NCI-H460 (cell line): ENCODE data around the gene PIMREG. TPM values are rescaled to one million over a fixed set of nuclear protein-coding genes. Genes with fewer than 3 reads are reported as not detected.
"Not testable (repeated sequence)": the region's sequence is repeated elsewhere in the genome, so short reads cannot be mapped to it uniquely, and the experiment has no call there.

Experiments
- DNase-seq: peaks from one replicate; pipeline ENCODE4 v3.0.0-alpha.2; 2016; ENCODE audit warnings: low read depth; ENCODE audit errors: extremely low read depth
- total RNA-seq: library from RNA; depleted of rRNA; stranded (reverse); fragments of >200 nt; shearing (Covaris generic); gene quantifications from 2 replicates; pipeline ENCODE4 v1.2.3, GENCODE V29; 2014

Gene PIMREG
- total RNA-seq, 1 experiment from 2014 or later: 33.9 TPM

DNA sequence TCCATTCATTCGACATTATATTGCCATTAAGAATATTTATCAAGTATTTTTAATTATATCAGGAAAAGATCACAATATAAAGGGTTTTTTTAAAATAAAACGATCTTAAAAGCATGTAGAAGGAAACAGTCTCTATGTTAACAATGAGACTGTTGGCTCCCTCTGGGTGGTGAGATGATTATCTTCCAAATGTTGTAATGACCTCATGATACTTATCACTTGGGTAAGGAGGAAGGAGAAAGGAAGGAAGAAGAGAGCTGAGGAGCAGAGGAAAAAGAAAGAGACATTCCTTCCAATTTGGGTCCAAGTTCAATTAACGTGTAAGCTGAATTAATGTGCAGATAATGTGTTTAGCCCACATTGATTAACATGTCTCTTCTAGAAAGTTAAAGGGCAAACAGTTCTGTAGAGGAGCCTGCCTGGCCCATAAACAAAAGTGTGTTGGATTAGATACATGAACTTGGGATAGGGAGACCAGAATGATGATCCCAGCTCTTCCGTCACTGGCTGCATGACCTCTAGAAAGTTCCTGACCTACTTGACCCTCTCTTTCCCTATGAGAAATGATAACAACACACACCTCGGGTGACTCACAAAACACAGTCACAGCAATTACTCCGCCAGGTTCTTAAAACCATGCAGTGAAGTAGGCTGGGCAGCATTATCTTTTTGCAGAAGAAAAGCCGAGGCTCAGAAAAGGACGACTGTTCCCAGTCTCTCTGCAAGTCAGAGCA, 32.0 kb downstream of the PIMREG start:
- DNase-seq: no peak

GRCh38 chr17:6476810-6477179, 32.5 kb downstream of the PIMREG start:
- no peak for DNase-seq

GRCh38 chr17:6477831-6478383, 33.7 kb downstream of the PIMREG start:
- no peak for DNase-seq

GRCh38 chr17:6478486-6478885, 34.2 kb downstream of the PIMREG start:
- no peak for DNase-seq

GRCh38 chr17:6479622-6480302, 35.5 kb downstream of the PIMREG start:
- no peak for DNase-seq

DNA sequence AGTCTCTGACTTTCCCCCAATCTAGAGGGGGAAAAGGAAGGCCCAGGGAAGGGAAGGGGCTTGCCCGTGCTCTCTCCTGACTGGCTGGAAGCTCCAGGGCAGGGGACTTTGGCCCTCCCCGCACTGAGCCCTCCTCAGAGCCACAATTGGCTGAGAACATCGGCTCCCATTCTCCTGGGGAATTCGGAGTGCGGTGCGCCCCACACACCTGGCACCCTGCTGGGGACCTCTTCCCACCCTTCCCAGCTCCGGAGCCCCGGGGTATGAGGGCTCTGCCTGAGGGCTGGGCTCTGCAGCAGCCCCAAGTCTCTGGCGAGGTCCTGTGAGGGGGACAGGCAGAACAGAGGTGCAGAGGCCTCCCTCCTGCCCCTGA, 36.0 kb downstream of the PIMREG start:
- DNase-seq: no peak

- no peak for DNase-seq
These were observed 37.8 kb downstream of the PIMREG start for GRCh38 chr17:6482105-6482455.

DNA sequence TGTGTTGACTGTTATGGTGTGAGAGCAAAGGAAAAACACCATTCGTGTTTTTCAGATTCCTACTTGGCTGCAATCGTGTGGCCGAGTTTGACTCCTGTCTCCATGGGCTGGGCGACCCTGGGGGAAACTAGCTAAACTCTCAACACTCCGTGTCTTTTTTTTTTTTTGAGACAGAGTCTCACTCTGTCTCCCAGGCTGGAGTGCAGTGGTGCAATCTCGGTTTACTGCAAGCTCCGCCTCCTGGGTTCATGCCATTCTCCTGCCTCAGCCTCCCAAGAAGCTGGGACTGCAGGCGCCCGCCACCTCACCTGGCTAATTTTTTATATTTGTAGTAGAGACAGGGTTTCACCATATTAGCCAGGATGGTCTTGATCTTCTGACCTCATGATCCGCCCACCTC, 38.5 kb downstream of the PIMREG start:
- DNase-seq: not testable (repeated sequence)

DNA sequence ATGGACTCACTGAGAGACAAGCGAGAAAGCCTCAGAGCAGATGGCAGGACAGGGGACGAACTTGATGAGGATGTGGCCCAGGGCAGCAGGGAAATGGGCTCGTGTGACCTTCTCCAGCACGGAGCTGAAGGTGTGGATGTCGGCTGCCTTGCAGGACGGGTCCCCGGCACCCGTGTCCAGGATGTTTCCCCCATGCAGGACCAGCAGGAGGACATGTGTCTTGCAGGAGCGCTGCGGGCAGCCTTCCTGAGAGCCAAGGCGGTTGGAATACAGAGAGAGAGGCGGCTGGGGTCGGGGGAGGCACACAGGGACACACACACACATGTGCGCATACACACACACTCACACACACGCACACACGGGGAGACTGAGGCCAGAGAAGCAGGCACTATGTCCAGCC, 39.3 kb downstream of the PIMREG start:
- DNase-seq: no peak

GRCh38 chr17:6485646-6486412, 41.6 kb downstream of the PIMREG start:
- DNase-seq: no peak

DNA sequence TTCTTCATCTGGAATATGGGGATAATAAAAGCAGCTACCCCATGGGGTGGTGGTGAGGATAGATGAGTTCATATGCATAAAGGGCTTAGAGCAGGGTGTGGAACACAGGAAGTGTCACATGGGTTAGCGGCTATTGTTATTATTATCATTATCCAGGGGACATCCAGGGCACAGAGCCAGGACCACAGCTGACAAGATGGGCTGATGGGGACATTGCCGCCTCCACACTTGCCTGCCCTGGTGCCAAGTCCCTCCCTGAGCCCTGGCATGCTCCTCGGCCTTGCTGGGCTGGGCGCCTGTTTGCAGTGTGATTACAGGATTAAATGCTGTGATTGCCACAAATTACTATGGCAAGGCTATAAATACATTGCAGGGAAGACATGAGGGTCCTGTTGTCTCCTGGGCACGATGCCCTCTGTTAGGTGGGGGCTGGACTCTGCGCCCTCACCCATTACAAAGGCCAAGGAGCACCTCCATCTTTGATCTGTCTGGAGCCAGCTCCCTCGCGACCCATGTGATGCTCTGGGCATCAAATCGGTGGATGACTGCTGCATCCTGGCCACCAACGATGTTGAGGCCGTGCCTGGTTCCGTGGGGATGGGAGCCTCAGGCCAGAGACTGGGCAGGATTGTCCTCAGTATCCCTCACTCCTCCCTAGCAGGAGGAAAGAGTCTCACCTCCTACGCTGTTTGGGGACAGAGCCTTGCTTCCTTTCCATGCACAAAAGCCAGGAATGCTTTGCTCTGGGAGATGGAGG, 43.2 kb downstream of the PIMREG start:
- no peak for DNase-seq

DNA sequence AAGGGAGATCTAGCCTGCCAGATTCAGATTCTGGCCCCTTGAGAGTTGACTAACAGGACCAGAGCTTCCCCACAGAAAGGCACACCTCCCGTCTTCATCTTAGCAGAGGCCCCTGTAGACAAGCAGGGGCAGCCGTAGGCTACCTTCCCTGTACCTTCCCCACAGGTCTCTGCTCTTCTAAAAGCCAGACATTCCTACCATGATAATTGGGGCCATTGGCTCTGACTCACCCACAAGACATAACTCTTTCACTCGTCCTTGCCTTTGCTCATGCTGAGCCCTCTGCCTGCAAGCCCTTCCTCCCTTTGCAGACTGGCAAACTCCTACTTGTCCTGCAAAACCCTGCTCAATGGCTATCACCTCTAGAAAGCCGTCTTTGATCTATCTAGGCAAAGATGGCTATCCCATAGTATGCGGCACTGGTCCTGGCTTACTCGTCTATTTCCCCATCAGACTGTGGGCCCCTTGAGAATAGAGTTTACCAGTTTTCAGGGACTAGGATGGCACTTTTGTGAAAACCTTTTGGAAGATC, 43.8 kb downstream of the PIMREG start:
- DNase-seq: no peak

DNA sequence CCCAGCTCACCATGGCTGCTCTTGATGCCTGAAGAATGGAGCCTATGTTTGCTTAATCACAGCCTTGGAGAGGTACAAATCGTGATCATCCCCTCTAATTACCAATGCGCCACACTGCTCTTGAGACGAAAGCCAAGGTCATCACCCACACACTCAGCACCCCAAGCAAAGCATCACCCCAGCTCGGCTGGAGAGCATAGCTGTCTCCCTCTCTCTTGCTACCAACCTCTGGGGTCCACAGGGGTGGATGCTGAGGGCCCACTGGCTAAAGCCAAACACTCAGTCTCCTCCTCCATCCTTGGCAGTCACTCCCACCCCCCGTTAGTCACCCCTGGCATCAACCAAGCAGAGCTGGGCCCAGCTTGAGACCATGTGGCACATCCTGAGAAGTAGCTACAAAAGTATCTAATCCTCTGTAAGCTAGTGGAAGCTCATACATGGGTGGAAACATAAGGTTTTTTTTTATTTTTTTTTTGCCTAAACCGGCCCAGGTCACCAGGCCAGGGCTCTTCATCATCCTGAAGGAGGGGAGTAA, 44.8 kb downstream of the PIMREG start:
- DNase-seq: no peak

GRCh38 chr17:6491071-6491700, 46.9 kb downstream of the PIMREG start:
- DNase-seq: no peak

DNA sequence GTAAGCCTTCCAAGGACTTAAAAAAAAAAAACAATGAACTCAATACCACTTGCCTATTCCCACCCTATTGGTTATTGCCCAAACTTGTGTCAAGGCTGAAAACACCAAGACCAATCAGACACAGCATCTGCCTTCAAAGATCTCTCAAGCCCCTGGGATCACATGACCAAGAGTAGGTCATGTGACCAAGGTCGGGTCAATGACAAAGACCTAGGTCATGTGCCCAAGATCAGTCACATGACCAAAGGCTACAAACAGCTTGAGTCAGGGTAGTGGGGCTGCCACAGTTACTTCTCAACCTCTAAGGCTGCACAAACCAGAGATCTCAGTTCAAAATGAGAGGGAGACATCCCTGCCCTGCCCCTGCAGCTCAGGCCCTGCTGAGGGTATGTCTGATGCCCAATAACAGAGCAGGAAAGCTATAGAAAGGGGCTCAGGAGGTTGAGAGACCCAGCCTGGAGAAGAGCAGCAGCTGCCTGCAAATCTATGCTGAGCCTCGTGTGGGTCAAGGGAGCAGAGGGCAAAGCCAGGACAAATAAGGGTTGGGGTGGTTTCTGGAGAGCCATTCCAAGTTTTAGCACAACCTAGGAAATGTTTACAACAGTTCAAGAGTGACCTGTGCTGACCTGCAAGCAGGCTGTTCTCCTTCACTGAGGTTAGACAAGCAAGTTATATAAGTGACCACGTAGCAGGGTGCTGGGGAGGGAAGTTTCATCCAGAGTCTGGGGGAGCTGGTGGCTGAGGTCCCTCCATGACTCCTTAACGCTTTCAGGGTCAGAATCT, 48.8 kb downstream of the PIMREG start:
- DNase-seq: no peak

DNA sequence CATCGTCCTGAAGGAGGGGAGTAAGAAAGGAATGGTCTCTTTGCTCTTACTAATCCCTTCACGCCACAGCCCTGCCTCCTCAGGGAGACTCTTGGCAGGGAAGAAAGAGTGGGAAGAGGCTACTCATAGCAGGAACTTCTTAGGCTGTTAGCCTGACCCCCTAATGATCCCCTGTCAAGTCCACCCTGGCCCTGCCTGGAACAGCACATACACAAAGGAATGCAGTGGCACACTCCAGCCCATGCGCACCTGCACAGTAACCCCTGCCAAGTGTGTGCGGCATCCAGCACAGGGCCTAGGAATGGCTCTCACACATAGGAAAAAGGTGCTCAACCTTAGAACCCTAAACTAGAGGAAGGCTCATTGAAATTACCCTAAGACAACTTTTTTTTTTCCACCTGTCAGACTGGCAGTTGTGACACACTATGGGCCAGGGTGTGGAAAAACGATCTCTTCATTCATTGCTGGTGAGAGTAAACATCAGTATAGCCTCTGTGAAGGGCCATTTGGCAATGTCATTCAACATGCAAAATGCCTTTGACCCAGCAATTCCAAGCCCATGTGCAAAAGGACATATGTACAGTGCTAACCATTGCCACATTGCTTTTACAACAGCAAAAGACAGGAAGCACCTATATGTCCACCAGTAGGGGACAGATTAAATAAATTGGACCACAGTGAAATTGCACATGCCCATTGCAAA, 50.1 kb downstream of the PIMREG start:
- no peak for DNase-seq

DNA sequence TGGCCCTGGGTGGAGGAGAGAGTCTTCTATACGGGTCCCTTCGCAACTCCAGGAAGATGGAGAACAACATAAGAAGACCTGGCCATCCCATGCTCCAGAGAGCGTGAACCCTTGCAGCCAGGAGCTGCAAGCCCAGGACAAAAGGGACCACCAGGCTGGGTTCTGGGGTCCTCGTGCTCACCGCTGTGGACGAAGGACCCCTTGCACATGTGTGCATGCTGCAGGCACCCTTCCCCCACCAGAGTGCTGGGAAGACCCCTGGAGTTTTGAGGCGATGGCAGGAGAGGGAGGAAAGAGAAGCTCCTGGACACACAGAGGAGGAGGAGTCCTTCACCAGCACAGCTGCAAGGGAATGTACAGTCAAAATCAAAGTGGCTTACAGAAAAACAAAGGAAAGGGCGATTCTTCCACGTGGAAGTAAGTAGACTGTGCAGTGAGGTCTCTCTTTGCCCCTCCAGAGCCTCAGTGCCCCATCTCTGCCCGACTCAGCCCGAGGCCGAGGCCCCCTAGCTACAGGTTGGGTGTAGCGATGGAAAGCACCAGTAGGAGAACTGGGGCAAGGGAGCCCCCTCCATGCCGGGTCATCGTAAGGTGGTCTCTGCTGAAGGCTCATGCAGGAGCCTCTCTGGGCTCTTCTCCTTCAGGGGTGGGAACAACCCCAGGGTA, 51.3 kb downstream of the PIMREG start:
- DNase-seq: no peak

DNA sequence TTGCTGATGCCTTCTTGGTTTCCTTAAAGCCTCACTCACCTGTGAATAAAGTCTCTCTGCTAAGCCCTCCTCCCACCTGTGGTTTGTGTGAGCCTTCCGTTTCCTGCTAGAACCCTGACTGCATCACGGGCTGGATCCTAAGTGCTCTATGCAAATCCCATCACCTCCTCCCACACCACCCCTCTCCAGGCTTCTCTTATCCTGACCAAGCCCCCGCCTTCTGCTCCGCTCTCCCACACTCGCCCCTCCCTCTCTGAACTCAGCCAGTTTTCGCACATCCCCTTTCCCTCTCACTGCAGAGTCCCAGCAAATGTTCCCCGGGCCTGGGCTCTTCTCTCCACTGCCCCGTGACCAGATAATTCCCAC, 51.8 kb downstream of the PIMREG start:
- no peak for DNase-seq
